ENCODE results near the gene PARD3B. TPM values are rescaled to one million over a fixed set of nuclear protein-coding genes. Genes with fewer than 3 reads are reported as not detected.

PARD3B gene
- total and polyA plus RNA-seq, 10 of the 15 experiments (the other 5 are each of a cell fraction or from before 2014, with no cell fraction given) = 0.01 to 0.54 (median 0.07) TPM; not detected in 7

DNA sequence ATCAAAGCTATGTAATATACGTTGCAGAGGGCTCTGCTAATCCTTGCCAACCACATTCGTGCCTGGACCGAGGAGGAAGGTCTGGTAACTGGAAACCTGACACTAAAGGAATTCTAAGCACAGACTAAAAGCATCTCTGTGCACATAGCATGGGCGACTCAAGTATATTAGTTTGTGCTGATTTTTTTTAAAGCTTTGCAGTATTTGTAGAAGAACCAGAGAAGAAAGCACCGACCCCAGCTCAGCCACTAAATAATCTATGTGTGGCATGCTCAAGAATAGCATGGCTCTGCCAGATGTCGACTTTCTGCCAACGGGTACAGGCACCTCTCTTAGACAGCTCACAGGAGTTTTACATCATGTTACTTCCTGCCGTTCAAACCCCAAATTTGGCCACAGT lies 1063.8 kb downstream of the PARD3B start:
- Histone ChIP-seq H3K9me3 (replicated peaks; ENCODE audit: control insufficient read depth, insufficient read depth, low read length) (no peaks in the 10 kb centered on the region), H3K27me3 (replicated peaks in 1 of 2; ENCODE audit: control insufficient read depth in 2 of 2, insufficient read depth in 2 of 2, low read length in 1 of 2) (peaks cover 0 to 3% of the 10 kb centered on the region in 2 experiments; a peak in 2 of 4 replicates), H2AFZ (ENCODE audit: control insufficient read depth, low read depth, low read length) (no peak overlapping the region), H3K4me2 (ENCODE audit: control insufficient read depth, insufficient read depth) (no peak overlapping the region), H4K20me1 (ENCODE audit: control insufficient read depth, insufficient read depth) (no peaks in the 10 kb centered on the region), H3K27ac (ENCODE audit: control insufficient read depth, insufficient read depth) (no peak overlapping the region), H3K36me3 (ENCODE audit: control insufficient read depth in 2 of 2, insufficient read depth in 2 of 2, low read length in 1 of 2) (no peaks in the 10 kb centered on the region), H3K9ac (ENCODE audit: control insufficient read depth, insufficient read depth, low read length) (no peak overlapping the region), H3K79me2 (ENCODE audit: control insufficient read depth, insufficient read depth, low read length) (no peaks in the 10 kb centered on the region), H3K4me1 (ENCODE audit: control insufficient read depth, insufficient read depth, low read length) (no peaks in the 10 kb centered on the region), H3K4me3 (no peak overlapping the region)
- in situ Hi-C loops (cut with MboI) = no loop called here
- TF ChIP-seq SP1 (IDR thresholded peaks at IDR 0.05; ENCODE audit: low read depth, low read length) (no peak), RFX5 (IDR thresholded peaks at IDR 0.05; ENCODE audit: low read depth, low read length) (no peak), SMAD5 (IDR thresholded peaks at IDR 0.05; ENCODE audit: low read depth) (no peak)
- TF ChIP-seq, protein P1, sequence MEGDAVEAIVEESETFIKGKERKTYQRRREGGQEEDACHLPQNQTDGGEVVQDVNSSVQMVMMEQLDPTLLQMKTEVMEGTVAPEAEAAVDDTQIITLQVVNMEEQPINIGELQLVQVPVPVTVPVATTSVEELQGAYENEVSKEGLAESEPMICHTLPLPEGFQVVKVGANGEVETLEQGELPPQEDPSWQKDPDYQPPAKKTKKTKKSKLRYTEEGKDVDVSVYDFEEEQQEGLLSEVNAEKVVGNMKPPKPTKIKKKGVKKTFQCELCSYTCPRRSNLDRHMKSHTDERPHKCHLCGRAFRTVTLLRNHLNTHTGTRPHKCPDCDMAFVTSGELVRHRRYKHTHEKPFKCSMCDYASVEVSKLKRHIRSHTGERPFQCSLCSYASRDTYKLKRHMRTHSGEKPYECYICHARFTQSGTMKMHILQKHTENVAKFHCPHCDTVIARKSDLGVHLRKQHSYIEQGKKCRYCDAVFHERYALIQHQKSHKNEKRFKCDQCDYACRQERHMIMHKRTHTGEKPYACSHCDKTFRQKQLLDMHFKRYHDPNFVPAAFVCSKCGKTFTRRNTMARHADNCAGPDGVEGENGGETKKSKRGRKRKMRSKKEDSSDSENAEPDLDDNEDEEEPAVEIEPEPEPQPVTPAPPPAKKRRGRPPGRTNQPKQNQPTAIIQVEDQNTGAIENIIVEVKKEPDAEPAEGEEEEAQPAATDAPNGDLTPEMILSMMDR (IDR thresholded peaks at IDR 0.05 in 2 of 3, conservative IDR thresholded peaks at IDR 0.05 in 1 of 3; ENCODE audit: control insufficient read depth in 2 of 3, extremely low read depth in 1 of 3, insufficient read depth in 1 of 3, low read depth in 3 of 3, low read length in 3 of 3) = no peak
- TF ChIP-seq, protein P2, sequence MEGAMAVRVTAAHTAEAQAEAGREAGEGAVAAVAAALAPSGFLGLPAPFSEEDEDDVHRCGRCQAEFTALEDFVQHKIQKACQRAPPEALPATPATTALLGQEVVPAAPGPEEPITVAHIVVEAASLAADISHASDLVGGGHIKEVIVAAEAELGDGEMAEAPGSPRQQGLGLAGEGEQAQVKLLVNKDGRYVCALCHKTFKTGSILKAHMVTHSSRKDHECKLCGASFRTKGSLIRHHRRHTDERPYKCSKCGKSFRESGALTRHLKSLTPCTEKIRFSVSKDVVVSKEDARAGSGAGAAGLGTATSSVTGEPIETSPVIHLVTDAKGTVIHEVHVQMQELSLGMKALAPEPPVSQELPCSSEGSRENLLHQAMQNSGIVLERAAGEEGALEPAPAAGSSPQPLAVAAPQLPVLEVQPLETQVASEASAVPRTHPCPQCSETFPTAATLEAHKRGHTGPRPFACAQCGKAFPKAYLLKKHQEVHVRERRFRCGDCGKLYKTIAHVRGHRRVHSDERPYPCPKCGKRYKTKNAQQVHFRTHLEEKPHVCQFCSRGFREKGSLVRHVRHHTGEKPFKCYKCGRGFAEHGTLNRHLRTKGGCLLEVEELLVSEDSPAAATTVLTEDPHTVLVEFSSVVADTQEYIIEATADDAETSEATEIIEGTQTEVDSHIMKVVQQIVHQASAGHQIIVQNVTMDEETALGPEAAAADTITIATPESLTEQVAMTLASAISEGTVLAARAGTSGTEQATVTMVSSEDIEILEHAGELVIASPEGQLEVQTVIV (IDR thresholded peaks at IDR 0.05; ENCODE audit: borderline replicate concordance, partially characterized antibody) = no peak
- TF ChIP-seq, protein P3, sequence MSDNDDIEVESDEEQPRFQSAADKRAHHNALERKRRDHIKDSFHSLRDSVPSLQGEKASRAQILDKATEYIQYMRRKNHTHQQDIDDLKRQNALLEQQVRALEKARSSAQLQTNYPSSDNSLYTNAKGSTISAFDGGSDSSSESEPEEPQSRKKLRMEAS (IDR thresholded peaks at IDR 0.05; ENCODE audit: low read depth, low read length) = no peak
- DNase-seq (ENCODE audit: low read depth, low spot score) (no peak), ATAC-seq (no peak), FAIRE-seq (no peak)
- ChIA-PET RAD21 (ENCODE audit: unreplicated experiment) (no interaction called here), SMC1A (ENCODE audit: uncharacterized antibody, unreplicated experiment) (no interaction called here), CTCF (no interaction called here), POLR2A (interaction anchor here (0.6 kb wide), 1 partner anchor 445 kb away, joined by 3 read pairs; no protein-coding TSS in a partner anchor)
- BruUV-seq (replicated peaks) = no TSS peak
- intact Hi-C loops (cut with micrococcal nuclease; ENCODE audit: unreplicated experiment) = no loop called here
- 12% methylated on average over 8 of the region's 8 CpGs for WGBS (ENCODE audit: insufficient coverage, insufficient replicate concordance, low lambda C conversion rate, missing lambda C conversion rate)
